ENCODE results near the gene TRAPPC5. TPM values are rescaled to one million over a fixed set of nuclear protein-coding genes. Genes with fewer than 3 reads are reported as not detected.

TRAPPC5 gene
- polyA plus RNA-seq, 1 of the 3 experiments (the other 2 are of a cell fraction) = 49.4 TPM

- Histone ChIP-seq H3K27ac (ENCODE audit: low read depth in 2 of 2, low read length in 1 of 2) (no peak overlapping the region), H3K27me3 (ENCODE audit: insufficient read depth) (peaks cover 20% of the 10 kb centered on the region; the same call in 1 of the 2 replicates), H3K9me3 (no peaks in the 10 kb centered on the region), H2AFZ (ENCODE audit: low read depth) (no peak overlapping the region), H4K20me1 (ENCODE audit: insufficient read depth) (0 out of 2 replicates have a peak, but pooled peaks cover 5% of the 10 kb centered on the region), H3K4me3 (ENCODE audit: low read depth in 2 of 2, low read length in 1 of 2) (no peak overlapping the region), H3F3A (replicated peaks; ENCODE audit: insufficient read depth) (no peaks in the 10 kb centered on the region), H3K9ac (no peak overlapping the region), H3K36me3 (replicated peaks in 1 of 2; ENCODE audit: control insufficient read depth in 1 of 2, insufficient read depth in 2 of 2, low read length in 1 of 2) (peaks cover 0 to 3% of the 10 kb centered on the region in 2 experiments), H3K4me2 (no peak overlapping the region), H3K4me1 (ENCODE audit: control insufficient read depth in 1 of 2, insufficient read depth in 2 of 2, low read depth in 1 of 2, low read length in 1 of 2) (peaks cover 8 to 24% of the 10 kb centered on the region in 2 experiments; a peak in 2 of 4 replicates), H3K79me2 (ENCODE audit: insufficient read depth) (peaks cover 44% of the 10 kb centered on the region), H3K9me2 (no peaks in the 10 kb centered on the region)
- DNase-seq = no peak
- ChIA-PET CTCF (interaction anchor here (2.3 to 5.5 kb wide), 3 partner anchors 12 to 277 kb away, joined by 9 to 25 read pairs (median 10); no protein-coding TSS in a partner anchor), POLR2A (no interaction called here)
- no peak for TF ChIP-seq CHD2 (IDR thresholded peaks at IDR 0.05; ENCODE audit: low read length, partially characterized antibody)
- no peak for TF ChIP-seq RFX5 (IDR thresholded peaks at IDR 0.05; ENCODE audit: low read length)
- no peak for TF ChIP-seq GABPA (IDR thresholded peaks at IDR 0.05; ENCODE audit: low read depth)
- no peak for TF ChIP-seq MEF2A (IDR thresholded peaks at IDR 0.05; ENCODE audit: borderline replicate concordance, low read depth)
- TF ChIP-seq TCF12 (IDR thresholded peaks at IDR 0.05) = no peak
- TF ChIP-seq REST (IDR thresholded peaks at IDR 0.05; ENCODE audit: low read depth, low read length) = no peak
- TF ChIP-seq FOXM1 (IDR thresholded peaks at IDR 0.05; ENCODE audit: low read depth) = no peak
- TF ChIP-seq USF2 (IDR thresholded peaks at IDR 0.05; ENCODE audit: borderline replicate concordance, low read depth, low read length) = no peak
- no peak for TF ChIP-seq MXI1 (IDR thresholded peaks at IDR 0.05; ENCODE audit: low read depth, low read length)
- no peak for TF ChIP-seq IRF3 (IDR thresholded peaks at IDR 0.05; ENCODE audit: low read depth, low read length)
- no peak for TF ChIP-seq EP300 (IDR thresholded peaks at IDR 0.05; ENCODE audit: borderline replicate concordance in 1 of 2, low read depth in 1 of 2, low read length in 1 of 2)
- TF ChIP-seq RCOR1 (IDR thresholded peaks at IDR 0.05; ENCODE audit: low read length) = no peak
- TF ChIP-seq SIN3A (IDR thresholded peaks at IDR 0.05; ENCODE audit: borderline replicate concordance, low read depth, low read length) = no peak
- TF ChIP-seq ZBTB33 (IDR thresholded peaks at IDR 0.05; ENCODE audit: borderline replicate concordance, low read depth) = no peak
- TF ChIP-seq POLR2AphosphoS5 (IDR thresholded peaks at IDR 0.05; ENCODE audit: low read depth, low read length) = no peak
- no peak for TF ChIP-seq FOXJ3 (CRISPR knock-in tag; IDR thresholded peaks at IDR 0.05)
- TF ChIP-seq USF1 (IDR thresholded peaks at IDR 0.05; ENCODE audit: borderline replicate concordance, low read depth) = no peak
- TF ChIP-seq NRF1 (IDR thresholded peaks at IDR 0.05; ENCODE audit: low read depth, low read length) = no peak
- 88% methylated on average over 12 of the region's 12 CpGs for WGBS (ENCODE audit: low lambda C conversion rate)
Observed at GRCh38 chr19:7631577-7631976, 49.1 kb upstream of the TRAPPC5 start.
